Liver (tissue), 9 donors: ENCODE results near the gene CDK16. TPM values are rescaled to one million over a fixed set of nuclear protein-coding genes. Genes with fewer than 3 reads are reported as not detected.

ENCODE experiments used
- DNase-seq: peaks from one replicate; pipeline ENCODE4 v3.0.0-alpha.2; 2017; ENCODE audit warnings: low spot score
- H3K27ac ChIP-seq, 2 donors: one replicate each; pipeline ENCODE4 v1.7.0; 2013; ENCODE audit warnings: inconsistent platforms in 2 of 2, low read length in 2 of 2, control low read depth in 1 of 2, low read depth in 1 of 2, mild to moderate bottlenecking in 1 of 2
- H3K27me3 ChIP-seq, 4 donors: one replicate each; pipeline versions ENCODE4 v1.6.1 to v1.7.0; 2013; ENCODE audit warnings: low read length in 3 of 4, inconsistent platforms in 1 of 4, mild to moderate bottlenecking in 1 of 4, moderate library complexity in 1 of 4; ENCODE audit not compliant: control insufficient read depth in 4 of 4, insufficient read depth in 4 of 4
- H3K36me3 ChIP-seq, 4 donors: one replicate each; pipeline versions ENCODE4 v1.6.1 to v1.7.0; 2013; ENCODE audit warnings: low read length in 3 of 4, mild to moderate bottlenecking in 3 of 4, low read depth in 1 of 4, moderate library complexity in 1 of 4; ENCODE audit not compliant: control insufficient read depth in 4 of 4, insufficient read depth in 3 of 4
- H3K4me1 ChIP-seq, 4 donors: one replicate each; pipeline versions ENCODE4 v1.6.1 to v1.7.0; 2013; ENCODE audit warnings: low read length in 3 of 4, mild to moderate bottlenecking in 3 of 4, moderate library complexity in 1 of 4; ENCODE audit not compliant: control insufficient read depth in 4 of 4, insufficient read depth in 4 of 4
- H3K4me3 ChIP-seq, 3 donors: one replicate each; pipeline versions ENCODE4 v1.6.1 to v1.7.0; 2013; ENCODE audit warnings: low read length in 3 of 3, control low read depth in 1 of 3, low read depth in 1 of 3, mild to moderate bottlenecking in 1 of 3
- H3K9ac ChIP-seq, 2 donors: one replicate each; pipeline ENCODE4 v1.7.0; 2013; ENCODE audit warnings: low read length in 2 of 2, mild to moderate bottlenecking in 2 of 2, moderate library complexity in 2 of 2, control low read depth in 1 of 2, low read depth in 1 of 2
- H3K9me3 ChIP-seq, 4 donors: one replicate each; pipeline versions ENCODE4 v1.6.1 to v1.7.0; 2013; ENCODE audit warnings: low read length in 3 of 4; ENCODE audit not compliant: control insufficient read depth in 4 of 4
- ATF3 ChIP-seq: IDR thresholded peaks from 2 replicates; pipeline ENCODE4 v1.6.1; 2016; ENCODE audit warnings: antibody characterized with exemption
- CTCF ChIP-seq: fragments of 150-350 bp; IDR thresholded peaks from 2 replicates; pipeline ENCODE4 v1.5.1; 2017; ENCODE audit warnings: improper control_type of control experiment, low read depth, low read length; ENCODE audit not compliant: missing input control
- EGR1 ChIP-seq, 2 donors: IDR thresholded peaks; 2 replicates each; pipeline ENCODE4 v1.6.1; 2016 to 2018; ENCODE audit warnings: antibody characterized with exemption in 2 of 2, low read depth in 2 of 2
- FOXA1 ChIP-seq: IDR thresholded peaks from 2 replicates; pipeline ENCODE4 v1.6.1; 2016; ENCODE audit warnings: antibody characterized with exemption
- FOXA2 ChIP-seq: IDR thresholded peaks from 2 replicates; pipeline ENCODE4 v1.6.1; 2016; ENCODE audit warnings: antibody characterized with exemption
- GABPA ChIP-seq, 2 donors: IDR thresholded peaks in 1 of 2; conservative IDR thresholded peaks in 1 of 2; 2 replicates each; pipeline ENCODE4 v1.6.1; 2016; ENCODE audit warnings: antibody characterized with exemption in 2 of 2, mild to moderate bottlenecking in 1 of 2, moderate library complexity in 1 of 2
- HNF4A ChIP-seq, 2 donors: conservative IDR thresholded peaks; 2 replicates each; pipeline ENCODE4 v1.6.1; 2016; ENCODE audit warnings: antibody characterized with exemption in 2 of 2, mild to moderate bottlenecking in 2 of 2
- HNF4G ChIP-seq: IDR thresholded peaks from 2 replicates; pipeline ENCODE4 v1.6.1; 2016; ENCODE audit warnings: antibody characterized with exemption
- JUND ChIP-seq, 2 donors: IDR thresholded peaks; 2 replicates each; pipeline ENCODE4 v1.6.1; 2016; ENCODE audit warnings: antibody characterized with exemption in 2 of 2
- MAX ChIP-seq: IDR thresholded peaks from 2 replicates; pipeline ENCODE4 v1.6.1; 2016; ENCODE audit warnings: antibody characterized with exemption
- NR2F2 ChIP-seq: IDR thresholded peaks from 2 replicates; pipeline ENCODE4 v1.6.1; 2016; ENCODE audit warnings: antibody characterized with exemption
- RAD21 ChIP-seq, 2 donors: IDR thresholded peaks; 2 replicates each; pipeline ENCODE4 v1.6.1; 2016; ENCODE audit warnings: antibody characterized with exemption in 2 of 2, mild to moderate bottlenecking in 2 of 2
- RXRA ChIP-seq, 2 donors: IDR thresholded peaks; 2 replicates each; pipeline ENCODE4 v1.6.1; 2017 to 2018; ENCODE audit warnings: antibody characterized with exemption in 2 of 2, mild to moderate bottlenecking in 1 of 2
- SP1 ChIP-seq: IDR thresholded peaks from 2 replicates; pipeline ENCODE4 v1.6.1; 2018; ENCODE audit warnings: antibody characterized with exemption, mild to moderate bottlenecking
- TAF1 ChIP-seq: conservative IDR thresholded peaks from 2 replicates; pipeline ENCODE4 v1.6.1; 2016; ENCODE audit warnings: antibody characterized with exemption, mild to moderate bottlenecking
- YY1 ChIP-seq: IDR thresholded peaks from 2 replicates; pipeline ENCODE4 v1.6.1; 2016; ENCODE audit warnings: antibody characterized with exemption, mild to moderate bottlenecking
- ZBTB33 ChIP-seq: IDR thresholded peaks from 2 replicates; pipeline ENCODE4 v1.6.1; 2016; ENCODE audit warnings: antibody characterized with exemption
- WGBS: extraction: QIAGEN DNeasy Blood & Tissue Kit; methylation state at CpG from one replicate; pipeline ENCODE4 v1.1.7; 2013; 5-methylcytosine and 5-hydroxymethylcytosine counted together
- polyA plus RNA-seq, 2 donors: library from polyadenylated mRNA; stranded (reverse) in 1 of 2; unstranded in 1 of 2; fragments of 200-250 nt in 1 of 2; fragments of >200 nt in 1 of 2; fragmentation: Nextera tagmentation in 1 of 2; extraction: Ambion mirVana in 1 of 2; gene quantifications; one replicate each; pipeline versions ENCODE4 v1.2.1 to v1.2.3, GENCODE V29; 2013 to 2015
- total RNA-seq, 2 donors: library from RNA; depleted of rRNA; stranded (reverse); fragments of >200 nt; gene quantifications; one replicate each; pipeline ENCODE4 v1.2.3, GENCODE V29; 2014
- TF ChIP-seq, protein P1 (sequence below): IDR thresholded peaks from 2 replicates; pipeline ENCODE4 v1.6.1; 2016; ENCODE audit warnings: antibody characterized with exemption, mild to moderate bottlenecking
- donor health status: healthy.
- donor health status: healthy.
- donor health status: healthy.
- donor health status: healthy.
- donor health status: healthy.

CDK16 gene
- total and polyA plus RNA-seq, 4 donors, result 10.8 to 31.1 (median 19.9) TPM

- peak; percentile 35 for DNase-seq
- TF ChIP-seq JUND (IDR thresholded peaks at IDR 0.05), result no peak
- TF ChIP-seq NR2F2, result no peak
- TF ChIP-seq, protein P1, sequence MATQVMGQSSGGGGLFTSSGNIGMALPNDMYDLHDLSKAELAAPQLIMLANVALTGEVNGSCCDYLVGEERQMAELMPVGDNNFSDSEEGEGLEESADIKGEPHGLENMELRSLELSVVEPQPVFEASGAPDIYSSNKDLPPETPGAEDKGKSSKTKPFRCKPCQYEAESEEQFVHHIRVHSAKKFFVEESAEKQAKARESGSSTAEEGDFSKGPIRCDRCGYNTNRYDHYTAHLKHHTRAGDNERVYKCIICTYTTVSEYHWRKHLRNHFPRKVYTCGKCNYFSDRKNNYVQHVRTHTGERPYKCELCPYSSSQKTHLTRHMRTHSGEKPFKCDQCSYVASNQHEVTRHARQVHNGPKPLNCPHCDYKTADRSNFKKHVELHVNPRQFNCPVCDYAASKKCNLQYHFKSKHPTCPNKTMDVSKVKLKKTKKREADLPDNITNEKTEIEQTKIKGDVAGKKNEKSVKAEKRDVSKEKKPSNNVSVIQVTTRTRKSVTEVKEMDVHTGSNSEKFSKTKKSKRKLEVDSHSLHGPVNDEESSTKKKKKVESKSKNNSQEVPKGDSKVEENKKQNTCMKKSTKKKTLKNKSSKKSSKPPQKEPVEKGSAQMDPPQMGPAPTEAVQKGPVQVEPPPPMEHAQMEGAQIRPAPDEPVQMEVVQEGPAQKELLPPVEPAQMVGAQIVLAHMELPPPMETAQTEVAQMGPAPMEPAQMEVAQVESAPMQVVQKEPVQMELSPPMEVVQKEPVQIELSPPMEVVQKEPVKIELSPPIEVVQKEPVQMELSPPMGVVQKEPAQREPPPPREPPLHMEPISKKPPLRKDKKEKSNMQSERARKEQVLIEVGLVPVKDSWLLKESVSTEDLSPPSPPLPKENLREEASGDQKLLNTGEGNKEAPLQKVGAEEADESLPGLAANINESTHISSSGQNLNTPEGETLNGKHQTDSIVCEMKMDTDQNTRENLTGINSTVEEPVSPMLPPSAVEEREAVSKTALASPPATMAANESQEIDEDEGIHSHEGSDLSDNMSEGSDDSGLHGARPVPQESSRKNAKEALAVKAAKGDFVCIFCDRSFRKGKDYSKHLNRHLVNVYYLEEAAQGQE, result no peak
- no peak for TF ChIP-seq TAF1
- TF ChIP-seq RXRA (IDR thresholded peaks at IDR 0.05), result no peak
- TF ChIP-seq FOXA1, result no peak
- no peak for TF ChIP-seq EGR1 (IDR thresholded peaks at IDR 0.05; ENCODE audit: low read depth in 2 of 2)
- TF ChIP-seq ATF3, result no peak
- no peak for TF ChIP-seq MAX
- no peak for TF ChIP-seq GABPA (IDR thresholded peaks at IDR 0.05 in 1 of 2, conservative IDR thresholded peaks at IDR 0.05 in 1 of 2)
- no peaks in the 10 kb centered on the region for H3K9me3 ChIP-seq
- 16% methylated on average over 26 of the region's 26 CpGs for WGBS
- H3K4me3 ChIP-seq, result peak overlapping the region; percentile 3 to 51 (median 49)
- H3K27ac ChIP-seq, result no peak overlapping the region
- H3K36me3 ChIP-seq, result peaks cover 0 to 9% (median 1%) of the 10 kb centered on the region in 4 donors
- H3K9ac ChIP-seq, result peak overlapping the region; percentile 5 to 48
- H3K4me1 ChIP-seq, result peaks cover 3 to 36% (median 27%) of the 10 kb centered on the region in 4 donors
- peaks cover 0 to 4% (median 0%) of the 10 kb centered on the region in 4 donors for H3K27me3 ChIP-seq
These were observed 27.1 kb upstream of the CDK16 start for GRCh38 chrX:47191331-47191730.

DNA sequence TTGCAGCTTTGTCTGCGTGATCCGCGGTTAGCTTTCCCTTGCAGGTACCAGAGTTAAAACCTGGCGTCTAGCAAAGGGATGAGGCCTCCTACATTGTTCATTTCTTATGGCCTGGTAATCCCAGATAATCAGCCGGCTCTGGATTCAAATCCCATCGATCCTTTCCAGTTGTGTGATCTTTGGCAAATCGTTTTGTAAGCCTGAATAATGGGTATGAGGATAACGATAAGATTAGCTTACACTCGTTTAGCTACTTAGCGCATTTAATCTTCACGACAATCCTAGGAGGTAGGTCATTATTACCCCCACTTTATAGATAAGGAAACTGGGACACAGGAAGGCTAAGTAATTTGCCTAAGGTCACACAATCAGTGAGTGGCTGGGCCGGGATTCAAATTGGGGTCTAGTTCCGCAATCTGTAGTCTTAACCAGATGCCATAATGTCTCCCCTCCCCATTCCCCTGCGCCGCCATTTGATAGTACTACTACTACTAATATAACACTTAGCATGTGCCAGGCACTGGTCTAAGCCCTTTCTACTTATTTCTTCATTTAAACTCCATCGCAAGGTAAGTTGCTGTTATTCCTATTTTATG is 26.6 kb upstream of the CDK16 start:
- DNase-seq, result no peak
- TF ChIP-seq NR2F2 (no peak), CTCF (no peak), FOXA1 (no peak), FOXA2 (no peak), RXRA (IDR thresholded peaks at IDR 0.05) (no peak), ZBTB33 (no peak), HNF4A (conservative IDR thresholded peaks at IDR 0.05) (no peak), RAD21 (IDR thresholded peaks at IDR 0.05) (no peak), EGR1 (IDR thresholded peaks at IDR 0.05; ENCODE audit: low read depth in 2 of 2) (no peak), ATF3 (no peak), SP1 (no peak), HNF4G (no peak), YY1 (no peak), TAF1 (no peak)
- TF ChIP-seq, protein P1, result no peak
- Histone ChIP-seq H3K9ac (no peak overlapping the region), H3K27me3 (peaks cover 0 to 4% (median 0%) of the 10 kb centered on the region in 4 donors), H3K9me3 (no peaks in the 10 kb centered on the region), H3K4me3 (no peak overlapping the region), H3K27ac (no peak overlapping the region), H3K4me1 (peaks cover 6 to 41% (median 31%) of the 10 kb centered on the region in 4 donors), H3K36me3 (peaks cover 0 to 3% (median 1%) of the 10 kb centered on the region in 4 donors)
- WGBS, result 68% methylated on average over 16 of the region's 16 CpGs
